Thyroid gland (tissue), 4 donors: ENCODE measurements around the gene PIGU. TPM values are rescaled to one million over a fixed set of nuclear protein-coding genes. Genes with fewer than 3 reads are reported as not detected.

Source experiments
- DNase-seq, 2 donors: peaks; one replicate each; pipeline ENCODE4 v3.0.0-alpha.2; 2019
- H3K27ac ChIP-seq, 3 donors: fragments of 200-600 bp; sonication (generic); 1 replicate in 2 of 3; 2 replicates in 1 of 3; pipeline ENCODE4 v1.5.1; 2016 to 2019; ENCODE audit warnings: mild to moderate bottlenecking in 1 of 3, moderate library complexity in 1 of 3
- H3K27me3 ChIP-seq: fragments of 200-600 bp; sonication (generic); one replicate; pipeline ENCODE4 v1.5.1; 2019
- H3K36me3 ChIP-seq, 2 donors: fragments of 200-600 bp; sonication (generic); one replicate each; pipeline ENCODE4 v1.5.1; 2016 to 2019
- H3K4me1 ChIP-seq, 2 donors: fragments of 200-600 bp; sonication (generic); one replicate each; pipeline ENCODE4 v1.5.1; 2017 to 2019
- H3K4me3 ChIP-seq, 3 donors: fragments of 200-600 bp; sonication (generic); replicated peaks in 1 of 3; 1 replicate in 2 of 3; 2 replicates in 1 of 3; pipeline ENCODE4 v1.5.1; 2016; ENCODE audit warnings: mild to moderate bottlenecking in 1 of 3
- H3K9me3 ChIP-seq: fragments of 200-600 bp; sonication (generic); one replicate; pipeline ENCODE4 v1.5.1; 2017
- POLR2A ChIP-seq, 2 donors: fragments of 450-650 bp; IDR thresholded peaks; one replicate each; pipeline ENCODE4 v1.6.1; 2017; ENCODE audit warnings: antibody characterized with exemption in 2 of 2, mild to moderate bottlenecking in 2 of 2, moderate library complexity in 1 of 2
- WGBS, 2 donors: methylation state at CpG; one replicate each; pipeline ENCODE4 v1.1.5; 2017; 5-methylcytosine and 5-hydroxymethylcytosine counted together
- intact Hi-C: fragments of 100-400 bp; cut with DNase I; formaldehyde crosslinking; loops from one replicate; pipeline ENCODE4 v1.15.1; 2023
- total RNA-seq, 4 donors: library from RNA; depleted of rRNA; stranded (reverse); fragments of >200 nt; gene quantifications; one replicate each; pipeline ENCODE4 v1.2.3, GENCODE V29; 2016
- TF ChIP-seq, protein P1 (sequence below), 6 experiments: fragments of 200-600 bp in 3 of 6; fragments of 450-650 bp in 3 of 6; sonication (generic) in 3 of 6; IDR thresholded peaks; one replicate each; pipeline ENCODE4 v1.5.1; 2016 to 2019; ENCODE audit warnings: antibody characterized with exemption in 6 of 6, mild to moderate bottlenecking in 2 of 6, inconsistent platforms in 1 of 6, moderate library complexity in 1 of 6

The PIGU gene
- total RNA-seq, 4 donors from 2014 or later = 12.1 to 25.8 (median 18.0) TPM

- no peaks in the 10 kb centered on the region for H3K9me3 ChIP-seq
- WGBS, 2 donors = 86 to 91% methylated on average over 11 of the region's 11 CpGs
- H3K4me1 ChIP-seq = peaks cover 0 to 15% of the 10 kb centered on the region in 2 donors
- no peak overlapping the region for H3K4me3 ChIP-seq
- H3K27ac ChIP-seq = peak overlapping the region in 1 of 3 donors; percentile 52
- no peak for DNase-seq
- H3K27me3 ChIP-seq = no peaks in the 10 kb centered on the region
- no peak for TF ChIP-seq POLR2A (IDR thresholded peaks at IDR 0.05)
- TF ChIP-seq, protein P1, sequence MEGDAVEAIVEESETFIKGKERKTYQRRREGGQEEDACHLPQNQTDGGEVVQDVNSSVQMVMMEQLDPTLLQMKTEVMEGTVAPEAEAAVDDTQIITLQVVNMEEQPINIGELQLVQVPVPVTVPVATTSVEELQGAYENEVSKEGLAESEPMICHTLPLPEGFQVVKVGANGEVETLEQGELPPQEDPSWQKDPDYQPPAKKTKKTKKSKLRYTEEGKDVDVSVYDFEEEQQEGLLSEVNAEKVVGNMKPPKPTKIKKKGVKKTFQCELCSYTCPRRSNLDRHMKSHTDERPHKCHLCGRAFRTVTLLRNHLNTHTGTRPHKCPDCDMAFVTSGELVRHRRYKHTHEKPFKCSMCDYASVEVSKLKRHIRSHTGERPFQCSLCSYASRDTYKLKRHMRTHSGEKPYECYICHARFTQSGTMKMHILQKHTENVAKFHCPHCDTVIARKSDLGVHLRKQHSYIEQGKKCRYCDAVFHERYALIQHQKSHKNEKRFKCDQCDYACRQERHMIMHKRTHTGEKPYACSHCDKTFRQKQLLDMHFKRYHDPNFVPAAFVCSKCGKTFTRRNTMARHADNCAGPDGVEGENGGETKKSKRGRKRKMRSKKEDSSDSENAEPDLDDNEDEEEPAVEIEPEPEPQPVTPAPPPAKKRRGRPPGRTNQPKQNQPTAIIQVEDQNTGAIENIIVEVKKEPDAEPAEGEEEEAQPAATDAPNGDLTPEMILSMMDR (IDR thresholded peaks at IDR 0.05) = no peak
- intact Hi-C loops = no loop called here
- H3K36me3 ChIP-seq = no peaks in the 10 kb centered on the region
Observed at GRCh38 chr20:34581341-34582184, 95.3 kb downstream of the PIGU start.

- Histone ChIP-seq H3K36me3 (no peaks in the 10 kb centered on the region), H3K4me1 (peaks cover 0 to 15% of the 10 kb centered on the region in 2 donors), H3K9me3 (no peaks in the 10 kb centered on the region), H3K27me3 (no peaks in the 10 kb centered on the region), H3K27ac (no peak overlapping the region), H3K4me3 (no peak overlapping the region)
- intact Hi-C loops = no loop called here
- TF ChIP-seq, protein P1 (IDR thresholded peaks at IDR 0.05) = no peak
- no peak for DNase-seq
- WGBS, 2 donors = 95 to 98% methylated on average over 7 of the region's 7 CpGs
Observed at GRCh38 chr20:34579979-34580940, 96.6 kb downstream of the PIGU start.

DNA sequence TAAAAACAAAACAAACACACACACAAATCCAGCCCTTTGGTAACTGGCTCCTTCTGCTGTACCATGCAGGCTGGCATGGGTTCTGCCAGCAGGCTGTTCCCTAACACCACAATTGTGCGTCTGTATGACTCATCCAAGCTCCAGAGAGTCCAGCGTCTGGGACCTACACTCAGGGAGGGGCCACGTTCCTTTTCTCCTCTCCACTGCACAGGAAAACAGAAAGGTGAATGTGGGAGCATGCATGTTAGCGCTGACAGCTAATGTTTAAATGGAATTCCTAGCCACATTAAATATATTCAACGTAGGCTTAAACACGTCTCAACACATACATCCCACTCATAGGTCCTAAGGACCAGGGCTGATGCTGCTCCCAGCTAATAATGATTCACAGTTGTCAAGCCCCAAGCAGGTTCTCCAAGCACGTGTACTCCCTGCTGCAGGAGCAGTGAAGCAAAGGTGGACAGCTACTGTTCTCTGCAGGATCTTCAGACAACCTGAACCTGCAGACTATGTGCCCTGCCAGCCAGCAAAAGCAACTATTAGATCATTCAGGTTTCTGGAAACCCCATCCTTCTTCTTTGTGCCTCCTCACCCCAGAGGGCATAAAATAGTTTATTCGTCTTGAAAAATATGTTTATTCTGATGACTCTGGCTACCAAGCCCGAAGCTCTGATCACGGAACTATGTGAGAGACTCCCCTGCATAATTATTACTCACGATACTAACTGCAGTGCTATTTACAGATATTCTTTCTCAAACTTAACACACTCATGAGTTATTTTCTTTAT, 97.5 kb downstream of the PIGU start:
- Histone ChIP-seq H3K4me1 (peaks cover 0 to 15% of the 10 kb centered on the region in 2 donors), H3K27ac (no peak overlapping the region), H3K4me3 (no peak overlapping the region), H3K36me3 (no peaks in the 10 kb centered on the region), H3K9me3 (no peaks in the 10 kb centered on the region), H3K27me3 (no peaks in the 10 kb centered on the region)
- TF ChIP-seq, protein P1 (IDR thresholded peaks at IDR 0.05) = peak in 1 of 6 experiments; percentile 53
- no peak for TF ChIP-seq POLR2A (IDR thresholded peaks at IDR 0.05)
- 83 to 88% methylated on average over 11 of the region's 11 CpGs for WGBS, 2 donors
- DNase-seq = no peak
- intact Hi-C loops = no loop called here

DNA sequence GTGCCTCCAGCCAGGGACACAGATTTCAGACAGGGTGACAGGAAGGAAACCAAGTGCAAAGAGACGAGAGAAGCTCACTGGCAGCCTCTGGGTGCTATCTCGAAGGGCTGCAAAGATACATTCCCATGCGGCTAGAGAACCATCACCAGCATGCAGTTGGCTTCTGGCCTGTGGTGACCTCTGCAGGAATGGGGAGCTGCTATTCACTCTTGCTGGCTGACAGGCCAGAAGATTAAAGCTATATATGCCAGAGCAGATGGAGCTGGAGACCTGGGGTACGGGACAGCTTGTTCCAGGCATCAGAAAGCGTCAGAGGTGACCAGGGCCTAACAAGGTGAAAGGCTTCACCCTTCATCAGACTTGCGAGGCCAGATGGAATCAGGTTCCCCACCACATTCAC, 98.4 kb downstream of the PIGU start:
- intact Hi-C loops = no loop called here
- no peak for DNase-seq
- TF ChIP-seq, protein P1 (IDR thresholded peaks at IDR 0.05) = no peak
- no peak for TF ChIP-seq POLR2A (IDR thresholded peaks at IDR 0.05)
- H3K36me3 ChIP-seq = no peaks in the 10 kb centered on the region
- no peak overlapping the region for H3K4me3 ChIP-seq
- H3K27ac ChIP-seq = no peak overlapping the region
- no peaks in the 10 kb centered on the region for H3K9me3 ChIP-seq
- H3K27me3 ChIP-seq = no peaks in the 10 kb centered on the region
- H3K4me1 ChIP-seq = peaks cover 0 to 15% of the 10 kb centered on the region in 2 donors
- WGBS, 2 donors = 93 to 100% methylated on average over 6 of the region's 6 CpGs
